ENCODE results near the gene CIB1.

CIB1 gene

GRCh38 chr15:90225504-90226234, 8.1 kb downstream of the CIB1 start:
- Histone ChIP-seq H3K4me3 (replicated peaks; ENCODE audit: insufficient read depth, low read length) (no peak overlapping the region), H3K27me3 (ENCODE audit: insufficient read depth, poor library complexity, severe bottlenecking) (no peaks in the 10 kb centered on the region), H3K27ac (replicated peaks) (no peak overlapping the region)
- TF ChIP-seq REST (IDR thresholded peaks at IDR 0.05; ENCODE audit: insufficient replicate concordance, low read depth) (no peak), CTCF (IDR thresholded peaks at IDR 0.05; ENCODE audit: insufficient read depth, low read length) (no peak), GABPA (IDR thresholded peaks at IDR 0.05; ENCODE audit: low read depth) (no peak), SPI1 (IDR thresholded peaks at IDR 0.05; ENCODE audit: borderline replicate concordance, low read depth) (no peak), POLR2AphosphoS5 (IDR thresholded peaks at IDR 0.05; ENCODE audit: low read depth) (no peak)
- DNase-seq (ENCODE audit: low read depth in 1 of 2, low spot score in 1 of 2): no peak

GRCh38 chr15:90225047-90225446, 8.7 kb downstream of the CIB1 start:
- Histone ChIP-seq H3K4me3 (replicated peaks; ENCODE audit: insufficient read depth, low read length) (no peak overlapping the region), H3K27me3 (ENCODE audit: insufficient read depth, poor library complexity, severe bottlenecking) (no peaks in the 10 kb centered on the region), H3K27ac (replicated peaks) (no peak overlapping the region)
- no peak for DNase-seq (ENCODE audit: low read depth in 1 of 2, low spot score in 1 of 2)
- no peak for TF ChIP-seq SPI1 (IDR thresholded peaks at IDR 0.05; ENCODE audit: borderline replicate concordance, low read depth)
- TF ChIP-seq GABPA (IDR thresholded peaks at IDR 0.05; ENCODE audit: low read depth): no peak
- TF ChIP-seq POLR2AphosphoS5 (IDR thresholded peaks at IDR 0.05; ENCODE audit: low read depth): no peak
- no peak for TF ChIP-seq REST (IDR thresholded peaks at IDR 0.05; ENCODE audit: insufficient replicate concordance, low read depth)
- TF ChIP-seq CTCF (IDR thresholded peaks at IDR 0.05; ENCODE audit: insufficient read depth, low read length): no peak

GRCh38 chr15:90223441-90224165, 10.1 kb downstream of the CIB1 start:
- no peak for TF ChIP-seq GABPA (IDR thresholded peaks at IDR 0.05; ENCODE audit: low read depth)
- no peak for TF ChIP-seq CTCF (IDR thresholded peaks at IDR 0.05; ENCODE audit: insufficient read depth, low read length)
- TF ChIP-seq SPI1 (IDR thresholded peaks at IDR 0.05; ENCODE audit: borderline replicate concordance, low read depth): no peak
- no peak for TF ChIP-seq REST (IDR thresholded peaks at IDR 0.05; ENCODE audit: insufficient replicate concordance, low read depth)
- TF ChIP-seq POLR2AphosphoS5 (IDR thresholded peaks at IDR 0.05; ENCODE audit: low read depth): no peak
- no peak overlapping the region for H3K27ac ChIP-seq (replicated peaks)

More at GRCh38 chr15:90223441-90224165, 10.1 kb downstream of the CIB1 start:
- H3K27me3 ChIP-seq (ENCODE audit: insufficient read depth, poor library complexity, severe bottlenecking): no peaks in the 10 kb centered on the region
- H3K4me3 ChIP-seq (replicated peaks; ENCODE audit: insufficient read depth, low read length): no peak overlapping the region
- DNase-seq (ENCODE audit: low read depth in 1 of 2, low spot score in 1 of 2): no peak
